PC-9 (cell line): ENCODE data around the gene ZNF19.
"Not testable (repeated sequence)": the region's sequence is repeated elsewhere in the genome, so short reads cannot be mapped to it uniquely, and the experiment has no call there.

Experiments used
- CTCF ChIP-seq: fragments of 200-600 bp; sonication (generic); conservative IDR thresholded peaks from 2 replicates; pipeline ENCODE4 v1.6.1; 2017; ENCODE audit warnings: mixed run types, antibody characterized with exemption, mild to moderate bottlenecking, moderate library complexity
- EZH2 ChIP-seq: fragments of 200-600 bp; sonication (generic); IDR thresholded peaks from 2 replicates; pipeline ENCODE4 v1.8.0; 2017; ENCODE audit warnings: antibody characterized with exemption, low read depth

GRCh38 chr16:71504051-71504450 lies 14.9 kb upstream of the ZNF19 start:
- TF ChIP-seq CTCF, EZH2: not testable (repeated sequence)
